Thyroid gland (tissue), 4 donors: ENCODE measurements around the gene PLD2.

ENCODE experiments used
- POLR2A ChIP-seq, 2 donors: fragments of 450-650 bp; IDR thresholded peaks; one replicate each; pipeline ENCODE4 v1.6.1; 2017; ENCODE audit warnings: antibody characterized with exemption in 2 of 2, mild to moderate bottlenecking in 2 of 2, moderate library complexity in 1 of 2
- TF ChIP-seq, protein P1 (sequence below), 6 experiments: fragments of 200-600 bp in 3 of 6; fragments of 450-650 bp in 3 of 6; sonication (generic) in 3 of 6; IDR thresholded peaks; one replicate each; pipeline ENCODE4 v1.5.1; 2016 to 2019; ENCODE audit warnings: antibody characterized with exemption in 6 of 6, mild to moderate bottlenecking in 2 of 6, inconsistent platforms in 1 of 6, moderate library complexity in 1 of 6

DNA sequence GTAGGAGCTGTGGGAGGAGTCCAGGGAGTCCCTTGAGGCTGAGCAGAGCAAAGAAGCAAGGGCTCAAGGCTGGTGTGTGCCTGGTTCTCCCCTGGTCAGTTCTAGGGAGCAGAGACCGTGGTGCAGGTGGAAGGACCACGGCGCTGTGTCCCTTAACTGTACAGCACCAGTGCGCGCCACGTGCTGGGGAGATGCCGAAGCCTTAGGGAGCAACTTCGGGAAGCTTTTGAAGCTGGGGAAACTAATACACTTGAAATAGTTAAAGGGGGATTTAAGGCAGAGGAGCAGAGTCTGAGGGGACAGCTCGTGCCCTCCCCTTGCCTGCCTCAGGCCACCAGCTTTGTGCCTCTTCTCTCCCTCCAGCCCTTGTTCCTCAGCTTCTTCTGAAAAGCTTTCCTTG is 53.7 kb downstream of the PLD2 start:
- TF ChIP-seq POLR2A (IDR thresholded peaks at IDR 0.05), result no peak
- TF ChIP-seq, protein P1, sequence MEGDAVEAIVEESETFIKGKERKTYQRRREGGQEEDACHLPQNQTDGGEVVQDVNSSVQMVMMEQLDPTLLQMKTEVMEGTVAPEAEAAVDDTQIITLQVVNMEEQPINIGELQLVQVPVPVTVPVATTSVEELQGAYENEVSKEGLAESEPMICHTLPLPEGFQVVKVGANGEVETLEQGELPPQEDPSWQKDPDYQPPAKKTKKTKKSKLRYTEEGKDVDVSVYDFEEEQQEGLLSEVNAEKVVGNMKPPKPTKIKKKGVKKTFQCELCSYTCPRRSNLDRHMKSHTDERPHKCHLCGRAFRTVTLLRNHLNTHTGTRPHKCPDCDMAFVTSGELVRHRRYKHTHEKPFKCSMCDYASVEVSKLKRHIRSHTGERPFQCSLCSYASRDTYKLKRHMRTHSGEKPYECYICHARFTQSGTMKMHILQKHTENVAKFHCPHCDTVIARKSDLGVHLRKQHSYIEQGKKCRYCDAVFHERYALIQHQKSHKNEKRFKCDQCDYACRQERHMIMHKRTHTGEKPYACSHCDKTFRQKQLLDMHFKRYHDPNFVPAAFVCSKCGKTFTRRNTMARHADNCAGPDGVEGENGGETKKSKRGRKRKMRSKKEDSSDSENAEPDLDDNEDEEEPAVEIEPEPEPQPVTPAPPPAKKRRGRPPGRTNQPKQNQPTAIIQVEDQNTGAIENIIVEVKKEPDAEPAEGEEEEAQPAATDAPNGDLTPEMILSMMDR (IDR thresholded peaks at IDR 0.05), result no peak
